Measurements from ENCODE around the gene NDST3. TPM values are rescaled to one million over a fixed set of nuclear protein-coding genes. Genes with fewer than 3 reads are reported as not detected.

NDST3 gene
- total and polyA plus RNA-seq, 4 donors = 0.36 to 2.8 (median 1.4) TPM

GRCh38 chr4:118284169-118284568 is 249.9 kb downstream of the NDST3 start:
- no peak for DNase-seq (ENCODE audit: low spot score)
- Histone ChIP-seq H3K27me3 (ENCODE audit: control insufficient read depth in 4 of 4, insufficient read depth in 4 of 4, low read length in 3 of 4) (no peaks in the 10 kb centered on the region), H3K36me3 (ENCODE audit: control insufficient read depth in 4 of 4, insufficient read depth in 3 of 4, low read depth in 1 of 4, low read length in 3 of 4) (peaks cover 0 to 4% (median 1%) of the 10 kb centered on the region in 4 donors), H3K27ac (ENCODE audit: low read depth in 1 of 2, low read length in 2 of 2) (no peak overlapping the region), H3K4me1 (ENCODE audit: control insufficient read depth in 4 of 4, insufficient read depth in 4 of 4, low read length in 3 of 4) (peaks cover 2 to 57% (median 40%) of the 10 kb centered on the region in 4 donors), H3K9me3 (ENCODE audit: control insufficient read depth in 4 of 4, low read length in 3 of 4) (no peaks in the 10 kb centered on the region), H3K4me3 (ENCODE audit: low read depth in 1 of 3, low read length in 3 of 3) (no peak overlapping the region), H3K9ac (ENCODE audit: low read depth in 1 of 2, low read length in 2 of 2) (no peak overlapping the region)
- no peak for TF ChIP-seq YY1 (IDR thresholded peaks at IDR 0.05)
- no peak for TF ChIP-seq RXRA (IDR thresholded peaks at IDR 0.05)
- no peak for TF ChIP-seq ZBTB33 (IDR thresholded peaks at IDR 0.05)
- no peak for TF ChIP-seq FOXA2 (IDR thresholded peaks at IDR 0.05)
- no peak for TF ChIP-seq HNF4G (IDR thresholded peaks at IDR 0.05)
- no peak for TF ChIP-seq SP1 (IDR thresholded peaks at IDR 0.05)
- no peak for TF ChIP-seq CTCF (IDR thresholded peaks at IDR 0.05; ENCODE audit: low read depth, low read length, missing input control)
- no peak for TF ChIP-seq GABPA (IDR thresholded peaks at IDR 0.05 in 1 of 2, conservative IDR thresholded peaks at IDR 0.05 in 1 of 2)
- TF ChIP-seq JUND (IDR thresholded peaks at IDR 0.05) = no peak
- no peak for TF ChIP-seq HNF4A (conservative IDR thresholded peaks at IDR 0.05)
- TF ChIP-seq ATF3 (IDR thresholded peaks at IDR 0.05) = no peak
- TF ChIP-seq NR2F2 (IDR thresholded peaks at IDR 0.05) = no peak
- no peak for TF ChIP-seq REST (IDR thresholded peaks at IDR 0.05)
- TF ChIP-seq MAX (IDR thresholded peaks at IDR 0.05) = no peak
- no peak for TF ChIP-seq TAF1 (conservative IDR thresholded peaks at IDR 0.05)
- WGBS = 55% methylated on average over 3 of the region's 3 CpGs

- WGBS = 98% methylated on average over 4 of the region's 4 CpGs
- H3K36me3 ChIP-seq (ENCODE audit: control insufficient read depth in 4 of 4, insufficient read depth in 3 of 4, low read depth in 1 of 4, low read length in 3 of 4) = peaks cover 0 to 4% (median 1%) of the 10 kb centered on the region in 4 donors
- no peaks in the 10 kb centered on the region for H3K9me3 ChIP-seq (ENCODE audit: control insufficient read depth in 4 of 4, low read length in 3 of 4)
- H3K9ac ChIP-seq (ENCODE audit: low read depth in 1 of 2, low read length in 2 of 2) = no peak overlapping the region
- no peak overlapping the region for H3K4me3 ChIP-seq (ENCODE audit: low read depth in 1 of 3, low read length in 3 of 3)
- H3K4me1 ChIP-seq (ENCODE audit: control insufficient read depth in 4 of 4, insufficient read depth in 4 of 4, low read length in 3 of 4) = peaks cover 2 to 44% (median 28%) of the 10 kb centered on the region in 4 donors
- H3K27ac ChIP-seq (ENCODE audit: low read depth in 1 of 2, low read length in 2 of 2) = no peak overlapping the region
- H3K27me3 ChIP-seq (ENCODE audit: control insufficient read depth in 4 of 4, insufficient read depth in 4 of 4, low read length in 3 of 4) = no peaks in the 10 kb centered on the region
- DNase-seq (ENCODE audit: low spot score) = no peak
- no peak for TF ChIP-seq HNF4A (conservative IDR thresholded peaks at IDR 0.05)
- no peak for TF ChIP-seq REST (IDR thresholded peaks at IDR 0.05)
- TF ChIP-seq CTCF (IDR thresholded peaks at IDR 0.05; ENCODE audit: low read depth, low read length, missing input control) = no peak
- no peak for TF ChIP-seq SP1 (IDR thresholded peaks at IDR 0.05)
- no peak for TF ChIP-seq GABPA (IDR thresholded peaks at IDR 0.05 in 1 of 2, conservative IDR thresholded peaks at IDR 0.05 in 1 of 2)
- TF ChIP-seq NR2F2 (IDR thresholded peaks at IDR 0.05) = no peak
- no peak for TF ChIP-seq EGR1 (IDR thresholded peaks at IDR 0.05; ENCODE audit: low read depth in 2 of 2)
- TF ChIP-seq FOXA1 (IDR thresholded peaks at IDR 0.05) = no peak
- no peak for TF ChIP-seq TAF1 (conservative IDR thresholded peaks at IDR 0.05)
- TF ChIP-seq ATF3 (IDR thresholded peaks at IDR 0.05) = no peak
- TF ChIP-seq HNF4G (IDR thresholded peaks at IDR 0.05) = no peak
- TF ChIP-seq JUND (IDR thresholded peaks at IDR 0.05) = no peak
Measured at GRCh38 chr4:118285931-118286330, 251.6 kb downstream of the NDST3 start.

Data from liver (tissue), 9 donors.